Thymus (tissue), 11 donors: ENCODE results near the gene TUBB4B. TPM values are rescaled to one million over a fixed set of nuclear protein-coding genes. Genes with fewer than 3 reads are reported as not detected.

ENCODE experiments used
- DNase-seq, 9 donors: peaks; one replicate each; pipeline ENCODE4 v3.0.0-alpha.2; 2013; ENCODE audit warnings: low spot score in 9 of 9, low read depth in 6 of 9, missing footprints in 1 of 9
- H3K27ac ChIP-seq, 2 donors: one replicate each; pipeline ENCODE4 v1.5.1; 2013; ENCODE audit warnings: control low read depth in 1 of 2, low read depth in 1 of 2, low read length in 1 of 2, mild to moderate bottlenecking in 1 of 2, moderate library complexity in 1 of 2
- H3K27me3 ChIP-seq, 2 donors: one replicate each; pipeline ENCODE4 v1.5.1; 2013; ENCODE audit warnings: low read length in 1 of 2; ENCODE audit not compliant: control insufficient read depth in 2 of 2, insufficient read depth in 1 of 2
- H3K36me3 ChIP-seq, 2 donors: one replicate each; pipeline ENCODE4 v1.5.1; 2013; ENCODE audit warnings: low read length in 1 of 2, mild to moderate bottlenecking in 1 of 2, moderate library complexity in 1 of 2; ENCODE audit not compliant: control insufficient read depth in 2 of 2, insufficient read depth in 2 of 2
- H3K4me1 ChIP-seq, 2 donors: one replicate each; pipeline ENCODE4 v1.5.1; 2013; ENCODE audit warnings: low read length in 2 of 2; ENCODE audit not compliant: control insufficient read depth in 2 of 2, insufficient read depth in 2 of 2
- H3K4me3 ChIP-seq, 2 donors: one replicate each; pipeline ENCODE4 v1.5.1; 2013; ENCODE audit warnings: low read length in 2 of 2, control low read depth in 1 of 2, mild to moderate bottlenecking in 1 of 2
- H3K9me3 ChIP-seq, 2 donors: one replicate each; pipeline ENCODE4 v1.5.1; 2013; ENCODE audit warnings: low read length in 1 of 2, mild to moderate bottlenecking in 1 of 2; ENCODE audit not compliant: control insufficient read depth in 2 of 2, insufficient read depth in 1 of 2
- whole genome bisulfite sequencing: extraction: QIAGEN DNeasy Blood & Tissue Kit; methylation state at CpG from one replicate; pipeline ENCODE4 v1.1.7; 2013; 5-methylcytosine and 5-hydroxymethylcytosine counted together
- polyA plus RNA-seq: library from polyadenylated mRNA; stranded (reverse); fragments of 200-250 nt; gene quantifications from one replicate; pipeline ENCODE4 v1.2.3, GENCODE V29; 2013
- total RNA-seq: library from RNA; stranded (reverse); fragments of 120-200 nt; gene quantifications from one replicate; pipeline ENCODE4 v1.2.4, GENCODE V29; 2013
- donor health status: healthy.

Gene TUBB4B
- total and polyA plus RNA-seq, 2 donors = 104 to 166 TPM

DNA sequence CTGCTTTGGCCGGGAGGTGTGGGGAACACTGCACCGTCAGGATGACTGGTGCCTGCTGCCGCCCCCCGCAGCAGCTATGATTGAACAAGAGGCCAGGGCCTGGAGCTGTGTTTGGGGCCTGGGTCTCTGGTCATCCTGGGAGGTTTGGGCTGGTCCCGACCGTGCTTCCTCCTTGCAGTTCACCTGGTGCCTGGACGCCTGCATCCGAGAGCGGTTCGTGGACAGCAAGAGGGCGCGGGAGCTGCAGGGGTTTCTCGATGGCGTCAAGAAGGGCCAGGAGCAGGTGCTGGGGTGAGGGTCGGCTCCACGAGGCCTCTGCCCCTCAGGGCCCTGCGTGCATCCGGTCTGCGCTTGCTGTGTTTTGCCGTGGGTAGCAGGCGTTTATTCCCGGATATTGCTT is 23.0 kb downstream of the TUBB4B start:
- no peak overlapping the region for H3K4me3 ChIP-seq
- H3K9me3 ChIP-seq = no peaks in the 10 kb centered on the region
- DNase-seq = no peak
- peaks cover 43 to 61% of the 10 kb centered on the region in 2 donors for H3K36me3 ChIP-seq
- H3K27ac ChIP-seq = no peak overlapping the region
- H3K27me3 ChIP-seq = peaks cover 2 to 15% of the 10 kb centered on the region in 2 donors
- WGBS = 99% methylated on average over 22 of the region's 22 CpGs
- no peaks in the 10 kb centered on the region for H3K4me1 ChIP-seq

DNA sequence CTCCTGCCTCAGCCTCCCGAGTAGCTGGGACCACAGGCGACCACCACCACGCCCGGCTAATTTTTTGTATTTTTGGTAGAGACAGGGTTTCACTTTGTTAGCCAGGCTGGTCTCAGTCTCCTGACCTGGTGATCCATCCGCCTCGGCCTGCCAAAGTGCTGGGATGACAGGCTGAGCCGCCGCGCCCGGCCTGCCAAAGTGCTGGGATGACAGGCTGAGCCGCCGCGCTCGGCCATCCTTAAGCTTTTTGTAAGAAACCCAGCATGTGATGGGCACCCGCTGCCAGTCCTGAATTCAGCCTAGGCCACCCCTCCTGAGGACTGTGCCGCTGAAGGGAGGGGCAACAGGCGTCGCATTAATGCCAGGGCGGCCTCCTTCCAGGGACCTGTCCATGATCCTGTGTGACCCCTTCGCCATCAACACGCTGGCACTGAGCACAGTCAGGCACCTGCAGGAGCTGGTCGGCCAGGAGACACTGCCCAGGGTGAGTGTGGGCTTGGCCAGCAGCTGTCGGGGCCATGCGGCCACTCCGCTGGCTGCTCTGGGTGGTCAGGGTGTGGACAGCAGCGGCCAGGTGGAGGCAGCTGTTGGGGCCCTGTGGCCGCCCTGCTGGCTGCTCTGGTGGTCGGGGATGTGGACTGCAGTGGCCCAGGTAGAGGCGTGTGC is 24.5 kb downstream of the TUBB4B start:
- DNase-seq = no peak
- Histone ChIP-seq H3K4me1 (no peaks in the 10 kb centered on the region), H3K36me3 (peaks cover 42 to 67% of the 10 kb centered on the region in 2 donors), H3K4me3 (no peak overlapping the region), H3K27ac (no peak overlapping the region), H3K9me3 (no peaks in the 10 kb centered on the region), H3K27me3 (peaks cover 10 to 26% of the 10 kb centered on the region in 2 donors)
- 95% methylated on average over 29 of the region's 29 CpGs for WGBS

DNA sequence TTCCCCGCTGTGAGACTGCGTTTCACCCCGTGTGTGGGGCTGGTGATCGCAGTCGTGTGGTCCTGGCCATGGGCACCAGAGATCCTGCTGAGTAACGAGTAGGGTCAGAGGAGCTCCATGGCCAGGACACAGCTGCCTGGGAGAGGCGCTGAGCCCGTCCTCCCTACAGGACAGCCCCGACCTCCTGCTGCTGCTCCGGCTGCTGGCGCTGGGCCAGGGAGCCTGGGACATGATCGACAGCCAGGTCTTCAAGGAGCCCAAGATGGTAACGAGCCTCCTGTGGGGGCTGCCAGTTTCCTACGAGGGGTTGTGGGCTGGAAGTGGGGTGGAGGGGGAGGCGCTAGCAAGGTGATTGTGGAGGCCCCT is 25.1 kb downstream of the TUBB4B start:
- DNase-seq = no peak
- Histone ChIP-seq H3K27me3 (peaks cover 10 to 29% of the 10 kb centered on the region in 2 donors), H3K36me3 (peaks cover 42 to 71% of the 10 kb centered on the region in 2 donors), H3K4me1 (peaks cover 4 to 5% of the 10 kb centered on the region in 2 donors), H3K9me3 (no peaks in the 10 kb centered on the region), H3K4me3 (no peak overlapping the region), H3K27ac (no peak overlapping the region)
- WGBS = 98% methylated on average over 15 of the region's 15 CpGs

DNA sequence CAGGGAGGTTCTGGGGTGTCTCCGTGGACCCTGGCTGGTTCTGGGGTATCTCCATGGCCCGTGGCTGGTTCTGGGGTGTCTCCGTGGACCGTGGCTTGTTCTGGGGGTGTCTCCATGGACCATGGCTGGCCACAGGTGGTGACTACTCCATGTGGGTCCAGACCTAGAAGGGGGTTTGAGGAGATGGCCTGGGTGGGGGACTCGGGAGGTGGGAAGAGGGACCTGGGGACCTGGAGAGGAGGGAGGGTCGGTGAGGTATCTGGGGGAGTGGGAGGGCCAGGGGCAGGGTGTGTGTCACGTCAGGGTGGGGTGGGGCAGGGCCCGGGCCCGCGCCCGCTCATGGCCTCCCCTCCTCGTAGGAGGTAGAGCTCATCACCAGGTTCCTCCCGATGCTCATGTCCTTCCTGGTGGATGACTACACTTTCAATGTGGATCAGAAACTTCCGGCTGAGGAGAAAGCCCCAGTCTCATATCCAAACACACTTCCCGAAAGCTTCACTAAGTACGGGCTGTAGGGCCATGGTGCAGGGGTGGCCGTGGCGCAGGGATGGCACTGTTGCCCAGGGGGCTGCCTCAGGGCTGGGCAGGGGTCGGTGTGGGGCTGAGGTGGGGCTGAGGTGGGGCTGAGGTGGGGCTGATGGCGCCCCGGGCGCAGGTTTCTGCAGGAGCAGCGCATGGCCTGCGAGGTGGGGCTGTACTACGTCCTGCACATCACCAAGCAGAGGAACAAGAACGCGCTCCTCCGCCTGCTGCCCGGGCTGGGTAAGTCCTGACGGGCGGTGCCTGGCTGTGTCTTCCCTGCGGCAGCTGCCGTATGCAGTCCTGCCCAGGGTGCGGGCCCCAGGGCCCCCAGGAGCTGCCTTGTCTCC is 25.7 kb downstream of the TUBB4B start:
- no peak for DNase-seq
- Histone ChIP-seq H3K27ac (no peak overlapping the region), H3K4me3 (no peak overlapping the region), H3K36me3 (peaks cover 42 to 71% of the 10 kb centered on the region in 2 donors), H3K4me1 (peaks cover 11% of the 10 kb centered on the region in 2 donors), H3K27me3 (peaks cover 10 to 29% of the 10 kb centered on the region in 2 donors), H3K9me3 (no peaks in the 10 kb centered on the region)
- 93% methylated on average over 34 of the region's 34 CpGs for WGBS

DNA sequence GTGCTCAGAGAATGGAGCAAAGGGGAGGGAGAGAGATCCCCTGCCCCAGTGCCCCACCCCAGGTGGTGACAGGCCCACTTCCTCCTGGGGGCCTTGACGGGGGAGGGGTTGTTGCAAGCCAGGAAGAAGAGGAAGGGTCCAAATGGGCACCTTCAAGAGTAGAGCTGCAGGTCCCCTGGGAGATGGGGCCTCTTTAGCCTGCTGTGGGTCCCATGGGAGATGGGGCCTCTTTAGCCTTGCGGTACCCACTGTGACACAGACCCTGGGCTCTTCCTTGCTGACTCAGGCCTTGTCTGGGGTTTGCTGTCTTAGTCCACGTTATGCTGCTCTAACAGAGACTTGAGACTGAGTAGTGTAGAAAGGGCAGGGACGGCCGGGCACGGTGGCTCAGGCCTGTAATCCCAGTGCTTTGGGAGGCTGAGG is 26.9 kb downstream of the TUBB4B start:
- Histone ChIP-seq H3K27ac (no peak overlapping the region), H3K4me1 (peaks cover 17 to 22% of the 10 kb centered on the region in 2 donors), H3K27me3 (peaks cover 12 to 38% of the 10 kb centered on the region in 2 donors), H3K9me3 (no peaks in the 10 kb centered on the region), H3K36me3 (peaks cover 50 to 80% of the 10 kb centered on the region in 2 donors), H3K4me3 (no peak overlapping the region)
- DNase-seq = no peak
- WGBS = 97% methylated on average over 6 of the region's 6 CpGs

DNA sequence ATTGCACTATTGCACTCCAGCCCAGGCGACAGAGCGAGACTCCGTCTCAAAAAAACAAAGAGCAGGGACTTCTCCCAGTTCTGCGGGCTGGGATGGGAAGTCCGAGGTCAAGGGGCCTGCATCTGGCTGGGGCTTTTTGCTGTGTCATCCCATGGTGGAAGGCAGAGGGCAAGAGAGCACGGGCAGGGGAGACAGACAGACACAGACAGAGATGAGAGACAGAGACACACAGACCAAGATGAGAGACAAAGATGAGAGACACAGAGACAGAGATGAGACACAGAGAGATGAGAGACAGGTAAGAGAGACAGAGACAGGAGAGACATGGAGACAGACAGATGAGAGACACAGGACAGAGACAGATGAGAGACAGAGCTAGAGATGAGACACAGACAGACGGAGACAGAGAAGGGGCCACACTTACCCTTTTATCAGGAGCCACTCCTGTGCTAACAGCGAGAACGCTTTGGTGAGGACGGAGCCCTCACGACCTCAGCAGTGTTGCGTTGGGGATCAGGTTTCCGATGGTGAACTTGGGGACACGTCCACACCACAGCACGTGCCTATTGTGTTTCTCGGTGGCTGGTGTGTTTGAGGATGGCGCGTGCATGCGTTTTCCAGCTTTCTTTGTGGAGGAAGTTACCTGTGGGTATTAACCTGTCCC is 27.6 kb downstream of the TUBB4B start:
- Histone ChIP-seq H3K36me3 (peaks cover 53 to 79% of the 10 kb centered on the region in 2 donors), H3K4me1 (peaks cover 17 to 22% of the 10 kb centered on the region in 2 donors), H3K9me3 (no peaks in the 10 kb centered on the region), H3K4me3 (no peak overlapping the region), H3K27ac (no peak overlapping the region), H3K27me3 (peaks cover 15 to 42% of the 10 kb centered on the region in 2 donors)
- DNase-seq = no peak
- WGBS = 88% methylated on average over 19 of the region's 19 CpGs

DNA sequence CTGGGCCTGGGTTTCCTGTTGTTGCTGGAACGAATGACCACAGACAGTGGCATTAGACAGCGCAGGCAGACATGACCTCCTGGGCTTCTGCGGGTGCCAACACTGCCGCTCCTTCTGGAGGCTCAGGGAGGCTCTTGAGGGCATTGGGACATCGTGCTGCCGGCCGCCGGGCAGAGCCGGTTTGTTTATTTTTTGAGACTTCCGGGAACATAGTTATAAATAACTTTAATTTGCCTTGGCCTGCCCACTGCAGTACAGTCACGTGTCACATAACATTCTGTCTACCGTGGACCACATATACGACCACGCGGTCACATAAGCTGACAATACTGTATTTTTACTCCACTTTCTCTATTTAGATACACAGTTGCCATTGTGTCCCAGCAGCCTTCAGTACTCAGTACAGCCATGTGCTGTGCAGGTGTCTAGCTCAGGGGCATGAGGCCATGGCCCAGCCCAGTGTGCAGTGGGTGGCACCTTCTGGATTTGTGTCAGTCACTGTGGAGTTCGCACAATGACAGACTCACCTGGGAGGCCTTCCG is 28.2 kb downstream of the TUBB4B start:
- Histone ChIP-seq H3K36me3 (peaks cover 50 to 77% of the 10 kb centered on the region in 2 donors), H3K4me3 (no peak overlapping the region), H3K4me1 (peaks cover 17 to 28% of the 10 kb centered on the region in 2 donors), H3K27me3 (peaks cover 15 to 48% of the 10 kb centered on the region in 2 donors), H3K27ac (no peak overlapping the region), H3K9me3 (no peaks in the 10 kb centered on the region)
- WGBS = 95% methylated on average over 17 of the region's 17 CpGs
- no peak for DNase-seq

DNA sequence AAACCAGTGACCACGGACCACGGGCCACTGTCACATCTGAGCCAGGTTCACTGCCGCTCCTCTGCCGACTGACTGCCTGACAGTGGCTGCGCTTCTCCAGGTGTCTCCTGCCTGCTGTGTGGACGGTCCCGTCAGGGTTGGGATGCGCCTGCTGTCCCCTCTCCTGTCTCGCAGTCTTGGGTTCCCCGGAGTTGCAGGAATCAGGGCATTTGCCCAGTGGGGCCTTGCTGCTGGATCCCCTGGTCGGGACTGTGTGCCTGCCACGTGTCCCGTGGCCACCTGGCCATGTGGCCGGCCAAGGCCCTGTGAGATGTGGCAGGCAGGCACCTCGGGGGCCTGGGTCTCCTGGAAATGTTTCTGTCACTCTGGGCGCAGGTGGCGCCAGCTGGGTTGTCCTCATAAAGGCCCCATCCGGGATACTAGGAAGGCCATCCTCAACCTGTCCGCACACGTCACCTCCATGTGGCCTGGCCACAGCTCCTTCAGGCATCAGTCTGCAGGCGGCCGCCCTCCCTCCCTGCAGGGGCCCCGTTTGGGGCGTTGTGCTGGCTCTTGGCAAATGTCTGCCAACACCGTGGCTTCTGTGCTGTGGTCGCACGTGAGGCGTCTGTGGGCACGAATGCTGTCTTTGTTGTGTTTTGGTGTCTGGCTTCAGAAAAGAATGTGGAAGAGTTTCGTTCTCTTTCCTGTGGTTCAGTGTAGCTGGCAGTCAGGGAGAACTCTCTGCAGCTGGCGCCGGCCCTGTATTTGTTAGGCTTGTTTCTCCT is 30.0 kb downstream of the TUBB4B start:
- peak in 7 of 9 donors; percentile 37 to 90 (median 73) for DNase-seq
- H3K36me3 ChIP-seq = peaks cover 41 to 62% of the 10 kb centered on the region in 2 donors
- 44% methylated on average over 32 of the region's 32 CpGs for WGBS

More for the DNA sequence above, 30.0 kb downstream of the TUBB4B start:
- Histone ChIP-seq H3K27me3 (peaks cover 20 to 60% of the 10 kb centered on the region in 2 donors), H3K4me3 (no peak overlapping the region), H3K4me1 (peaks cover 17 to 28% of the 10 kb centered on the region in 2 donors), H3K9me3 (no peaks in the 10 kb centered on the region), H3K27ac (peak overlapping the region in 1 of 2 donors; percentile 25)
